ENCODE measurements around the gene EPB41L1. TPM values are rescaled to one million over a fixed set of nuclear protein-coding genes. Genes with fewer than 3 reads are reported as not detected.

The EPB41L1 gene
- total RNA-seq, 1 experiment from 2014 or later: 7.1 TPM

DNA sequence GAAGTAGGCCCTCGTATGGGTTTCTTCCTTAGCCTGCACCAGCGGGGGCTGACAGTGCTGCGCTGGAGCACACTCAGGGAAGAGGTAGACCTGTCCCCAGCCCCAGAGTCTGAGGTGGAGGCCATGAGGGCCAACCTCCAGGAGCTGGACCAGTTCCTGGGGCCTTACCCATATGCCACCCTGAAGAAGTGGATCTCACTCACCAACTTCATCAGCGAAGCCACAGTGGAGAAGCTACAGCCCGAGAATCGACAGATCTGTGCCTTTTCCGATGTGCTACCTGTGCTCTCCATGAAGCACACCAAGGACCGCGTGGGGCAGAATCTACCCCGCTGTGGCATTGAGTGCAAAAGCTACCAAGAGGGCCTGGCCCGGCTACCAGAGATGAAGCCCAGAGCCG, 85.5 kb downstream of the EPB41L1 start:
- Histone ChIP-seq H3K27ac (ENCODE audit: low read depth, low read length, poor library complexity, severe bottlenecking) (no peak overlapping the region), H3K36me3 (ENCODE audit: insufficient read depth, low read length, poor library complexity, severe bottlenecking) (peaks cover 29% of the 10 kb centered on the region), H3K4me3 (ENCODE audit: low read depth, low read length, poor library complexity, severe bottlenecking) (no peak overlapping the region), H3K27me3 (replicated peaks; ENCODE audit: insufficient read depth, low read depth, low read length, poor library complexity) (no peaks in the 10 kb centered on the region), H3K4me1 (ENCODE audit: insufficient read depth, low read length, poor library complexity, severe bottlenecking) (peaks cover 4% of the 10 kb centered on the region), H3K9me3 (ENCODE audit: low read depth, low read length, poor library complexity, severe bottlenecking) (no peaks in the 10 kb centered on the region)
- intact Hi-C loops (cut with micrococcal nuclease; ENCODE audit: unreplicated experiment): no loop called here
- TF ChIP-seq EZH2 (IDR thresholded peaks at IDR 0.05; ENCODE audit: borderline replicate concordance, low read depth, low read length, poor library complexity, severe bottlenecking) (no peak), CTCF (conservative IDR thresholded peaks at IDR 0.05; ENCODE audit: low read depth, low read length) (no peak)
- BruUV-seq (replicated peaks): no TSS peak
- ChIA-PET CTCF (no interaction called here), POLR2A (ENCODE audit: low non-redundant PET) (no interaction called here)
- no peak for DNase-seq (ENCODE audit: low spot score)

DNA sequence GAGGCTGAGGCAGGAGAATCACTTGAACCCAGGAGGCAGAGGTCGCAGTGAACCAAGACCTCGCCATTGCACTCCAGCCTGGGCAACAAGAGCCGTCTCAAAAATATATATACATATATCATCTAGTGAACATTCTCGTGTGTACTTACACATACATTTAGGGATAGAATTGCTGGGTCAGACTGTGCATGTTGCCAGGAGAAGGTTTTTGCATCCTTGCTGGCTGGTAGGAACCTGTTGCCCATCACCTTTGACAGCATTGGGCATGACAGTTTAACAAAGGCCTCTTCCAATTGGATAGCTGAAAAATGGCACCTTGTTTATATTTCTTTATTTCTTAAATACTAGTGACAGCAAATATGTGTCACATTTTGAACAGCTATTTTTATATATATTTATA, 87.1 kb downstream of the EPB41L1 start:
- peaks cover 45% of the 10 kb centered on the region for H3K36me3 ChIP-seq (ENCODE audit: insufficient read depth, low read length, poor library complexity, severe bottlenecking)

DNA sequence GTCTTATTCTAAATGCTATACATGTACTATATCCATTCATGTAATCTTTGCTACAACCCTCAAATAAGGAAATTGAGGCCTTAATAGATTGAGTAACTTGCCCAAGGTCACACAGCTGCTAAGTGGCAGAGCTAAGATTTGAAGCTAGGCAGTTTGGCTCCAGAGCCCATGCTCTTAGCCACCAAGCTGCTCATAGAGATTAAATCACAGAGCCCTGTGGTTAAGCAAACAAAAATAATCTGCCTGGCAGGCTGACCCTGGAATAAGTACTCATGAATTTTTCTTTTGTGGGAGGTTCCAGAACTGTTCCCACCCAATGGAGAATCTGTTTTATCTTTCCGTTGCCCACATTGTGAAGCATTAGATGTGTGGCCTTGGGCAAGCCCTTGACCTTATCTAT, 89.2 kb downstream of the EPB41L1 start:
- POLR2A ChIA-PET (ENCODE audit: low non-redundant PET): no interaction called here
- Histone ChIP-seq H3K27ac (ENCODE audit: low read depth, low read length, poor library complexity, severe bottlenecking) (no peak overlapping the region), H3K9me3 (ENCODE audit: low read depth, low read length, poor library complexity, severe bottlenecking) (no peaks in the 10 kb centered on the region), H3K36me3 (ENCODE audit: insufficient read depth, low read length, poor library complexity, severe bottlenecking) (peaks cover 61% of the 10 kb centered on the region), H3K27me3 (replicated peaks; ENCODE audit: insufficient read depth, low read depth, low read length, poor library complexity) (no peaks in the 10 kb centered on the region), H3K4me3 (ENCODE audit: low read depth, low read length, poor library complexity, severe bottlenecking) (no peak overlapping the region), H3K4me1 (ENCODE audit: insufficient read depth, low read length, poor library complexity, severe bottlenecking) (no peaks in the 10 kb centered on the region)
- DNase-seq (ENCODE audit: low spot score): no peak
- CTCF ChIA-PET: no interaction called here
- intact Hi-C loops (cut with micrococcal nuclease; ENCODE audit: unreplicated experiment): no loop called here
- no TSS peak for BruUV-seq (replicated peaks)
- TF ChIP-seq CTCF (conservative IDR thresholded peaks at IDR 0.05; ENCODE audit: low read depth, low read length): no peak
- TF ChIP-seq EZH2 (IDR thresholded peaks at IDR 0.05; ENCODE audit: borderline replicate concordance, low read depth, low read length, poor library complexity, severe bottlenecking): no peak

More for the DNA sequence above, 87.1 kb downstream of the EPB41L1 start:
- no peak for DNase-seq (ENCODE audit: low spot score)
- no TSS peak for BruUV-seq (replicated peaks)
- H3K4me1 ChIP-seq (ENCODE audit: insufficient read depth, low read length, poor library complexity, severe bottlenecking): peaks cover 4% of the 10 kb centered on the region
- H3K9me3 ChIP-seq (ENCODE audit: low read depth, low read length, poor library complexity, severe bottlenecking): no peaks in the 10 kb centered on the region
- H3K4me3 ChIP-seq (ENCODE audit: low read depth, low read length, poor library complexity, severe bottlenecking): no peak overlapping the region
- TF ChIP-seq EZH2 (IDR thresholded peaks at IDR 0.05; ENCODE audit: borderline replicate concordance, low read depth, low read length, poor library complexity, severe bottlenecking): no peak
- POLR2A ChIA-PET (ENCODE audit: low non-redundant PET): no interaction called here
- H3K27me3 ChIP-seq (replicated peaks; ENCODE audit: insufficient read depth, low read depth, low read length, poor library complexity): no peaks in the 10 kb centered on the region
- CTCF ChIA-PET: no interaction called here
- intact Hi-C loops (cut with micrococcal nuclease; ENCODE audit: unreplicated experiment): no loop called here
- no peak overlapping the region for H3K27ac ChIP-seq (ENCODE audit: low read depth, low read length, poor library complexity, severe bottlenecking)

DNA sequence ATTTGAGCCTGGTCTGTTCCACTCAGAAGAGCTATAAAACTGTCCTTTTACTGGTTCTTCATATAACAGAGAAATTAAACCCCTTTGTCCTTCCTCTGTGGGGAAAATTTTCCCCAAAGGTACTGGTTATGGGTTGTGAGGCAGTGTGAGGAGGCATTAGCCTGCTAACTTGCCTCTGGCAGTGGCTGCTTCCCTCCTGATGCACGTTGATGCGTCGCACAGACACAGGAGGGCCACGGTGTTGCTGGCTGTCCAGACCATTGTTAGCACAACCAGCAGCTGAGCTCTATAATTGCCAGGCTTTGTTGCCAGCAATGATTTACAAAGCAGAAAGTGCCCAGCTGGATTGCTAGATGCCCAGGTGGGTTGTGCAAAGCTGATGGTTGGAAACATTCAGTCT, 91.9 kb downstream of the EPB41L1 start:
- H3K9me3 ChIP-seq (ENCODE audit: low read depth, low read length, poor library complexity, severe bottlenecking): no peaks in the 10 kb centered on the region
- H3K27ac ChIP-seq (ENCODE audit: low read depth, low read length, poor library complexity, severe bottlenecking): no peak overlapping the region
- intact Hi-C loops (cut with micrococcal nuclease; ENCODE audit: unreplicated experiment): no loop called here
- TF ChIP-seq CTCF (conservative IDR thresholded peaks at IDR 0.05; ENCODE audit: low read depth, low read length): no peak
- TF ChIP-seq EZH2 (IDR thresholded peaks at IDR 0.05; ENCODE audit: borderline replicate concordance, low read depth, low read length, poor library complexity, severe bottlenecking): no peak
- no peak overlapping the region for H3K4me3 ChIP-seq (ENCODE audit: low read depth, low read length, poor library complexity, severe bottlenecking)
- DNase-seq (ENCODE audit: low spot score): no peak
- peaks cover 44% of the 10 kb centered on the region for H3K36me3 ChIP-seq (ENCODE audit: insufficient read depth, low read length, poor library complexity, severe bottlenecking)
- H3K4me1 ChIP-seq (ENCODE audit: insufficient read depth, low read length, poor library complexity, severe bottlenecking): peaks cover 3% of the 10 kb centered on the region
- BruUV-seq (replicated peaks): no TSS peak
- CTCF ChIA-PET: interaction anchor here (0.6 kb wide), 1 partner anchor 993 kb away, joined by 4 read pairs; no protein-coding TSS in a partner anchor
- POLR2A ChIA-PET (ENCODE audit: low non-redundant PET): no interaction called here
- no peaks in the 10 kb centered on the region for H3K27me3 ChIP-seq (replicated peaks; ENCODE audit: insufficient read depth, low read depth, low read length, poor library complexity)
